Dedifferentiated amniotic fluid mesenchymal stem cell (primary cell): ENCODE measurements around the gene DOCK1.
A peak's percentile ranks its signal among the peaks of the same experiment; 100 is the strongest.

ENCODE experiments used
- DNase-seq: peaks from one replicate; pipeline ENCODE4 v3.0.0-alpha.2; 2016; ENCODE audit errors: extremely low spot score

DOCK1 gene

DNA sequence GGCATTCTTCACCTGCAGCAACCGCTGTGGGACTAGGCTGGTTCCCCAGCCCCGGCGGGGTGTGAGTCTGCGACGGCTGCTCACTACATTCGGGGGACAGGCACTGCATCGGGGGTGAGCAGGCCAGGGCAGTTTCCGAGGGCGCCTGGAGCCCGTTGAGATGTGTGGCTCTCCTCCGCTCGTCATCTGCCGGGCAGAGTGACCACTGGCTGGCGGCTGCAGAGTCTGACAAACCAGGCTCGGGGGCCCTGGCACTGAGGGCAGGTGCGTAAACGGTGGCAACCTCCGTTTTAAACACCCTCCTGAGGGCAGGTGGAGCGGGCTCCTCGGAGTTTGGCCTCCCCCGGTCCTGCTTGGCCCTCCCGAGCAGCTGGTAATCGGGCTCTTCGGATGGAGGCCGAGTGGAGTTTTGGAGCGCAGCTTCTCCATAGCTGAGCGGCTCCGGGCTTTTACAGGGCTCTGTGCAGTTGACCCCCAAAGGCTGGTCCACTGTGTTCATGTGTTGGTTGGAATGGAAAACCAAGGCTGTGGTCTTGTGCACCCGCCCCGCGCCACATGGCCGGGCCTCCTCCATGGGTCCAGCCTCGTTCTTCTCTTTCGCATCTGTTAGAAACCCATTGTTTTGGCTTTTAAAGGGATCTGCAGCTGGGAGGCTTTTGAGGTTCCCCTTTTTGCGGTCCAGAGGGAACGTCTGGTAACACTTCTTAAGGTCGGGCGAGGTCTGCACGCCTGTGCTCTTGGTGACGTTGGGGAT is 270.3 kb downstream of the DOCK1 start:
- no peak for DNase-seq

DNA sequence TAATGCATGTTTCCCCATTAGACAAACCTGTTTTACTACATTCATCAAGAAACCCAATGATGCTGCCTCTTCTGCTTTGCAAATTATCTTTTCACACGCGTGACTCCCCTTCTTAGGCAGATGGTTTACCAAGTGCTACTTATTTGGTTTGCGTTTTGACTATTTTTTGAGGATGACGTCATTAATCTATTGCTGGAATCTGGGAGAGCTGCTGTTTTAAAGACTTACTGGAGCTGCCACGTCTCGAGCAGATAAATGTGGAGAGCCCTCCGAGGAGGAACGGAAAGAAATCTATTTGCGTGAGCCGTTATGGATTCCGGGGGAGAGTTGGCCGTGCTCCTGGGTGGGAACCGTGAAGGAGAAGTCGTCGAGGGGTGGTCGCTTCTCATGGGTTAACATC is 271.4 kb downstream of the DOCK1 start:
- no peak for DNase-seq

DNA sequence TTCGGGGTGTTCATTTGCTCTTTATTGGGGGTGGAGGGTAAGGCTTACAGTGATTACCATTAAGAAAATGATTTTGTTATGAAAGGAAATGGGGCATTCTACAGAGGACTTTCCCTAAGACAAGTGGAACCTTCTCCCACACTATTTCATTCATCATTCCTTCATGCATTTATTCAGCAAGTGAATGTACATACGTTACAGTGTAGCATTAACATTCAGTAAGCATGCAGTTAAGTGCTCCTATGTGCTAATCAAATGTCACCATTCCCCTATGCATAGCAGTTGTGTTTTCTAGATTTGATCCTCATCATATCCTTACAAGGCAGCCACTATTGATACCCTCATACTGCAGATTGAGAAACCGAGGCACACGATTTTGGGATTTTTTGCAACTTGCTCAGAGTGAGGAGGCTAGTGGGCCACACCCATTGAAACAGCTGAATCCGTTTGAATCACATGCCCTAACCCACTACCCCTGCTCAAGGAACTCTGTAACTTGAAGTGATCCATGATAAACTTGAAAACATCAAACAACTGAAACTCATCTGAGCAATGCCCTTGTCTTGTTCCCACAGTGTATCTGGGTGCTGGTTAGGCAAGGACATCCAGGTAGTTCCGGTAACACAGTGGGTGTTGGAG is 274.5 kb downstream of the DOCK1 start:
- no peak for DNase-seq

DNA sequence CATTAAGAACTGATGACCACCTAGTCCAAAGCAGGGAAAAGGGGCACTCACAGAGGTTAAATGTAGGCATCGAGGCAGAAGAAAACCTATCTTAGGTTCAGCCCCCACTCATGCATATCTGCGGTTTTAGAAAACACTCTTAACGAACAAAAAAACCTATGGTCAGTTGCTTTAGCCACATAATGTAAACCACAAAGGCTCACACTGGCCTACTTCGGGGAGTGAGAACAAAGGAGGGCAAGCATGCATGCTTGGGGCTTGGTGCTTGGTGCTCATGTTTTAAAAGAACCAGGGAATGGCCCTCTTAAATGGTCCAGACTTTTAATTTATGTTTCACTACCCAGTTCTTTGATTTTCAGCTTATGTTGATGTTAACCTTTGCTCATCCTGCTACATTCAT is 276.9 kb downstream of the DOCK1 start:
- DNase-seq: no peak

DNA sequence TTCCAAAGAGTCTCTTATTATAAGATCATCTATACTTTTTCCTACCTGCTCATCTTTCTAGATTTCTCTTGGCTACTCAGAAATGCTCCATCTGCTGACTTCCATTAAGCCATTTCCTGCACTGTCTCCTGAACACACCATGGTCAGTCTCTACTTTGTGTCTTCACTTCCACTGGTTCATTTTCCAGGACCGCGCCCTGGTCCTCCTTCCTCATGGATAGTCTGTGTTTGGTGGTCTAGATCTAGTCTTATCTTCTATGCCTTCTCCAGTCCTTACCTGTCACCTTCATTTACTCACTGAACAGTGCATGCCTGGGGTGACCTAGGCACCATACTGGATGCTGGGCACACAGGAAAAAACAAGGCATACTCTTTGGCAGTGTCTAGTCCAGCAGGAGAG is 279.4 kb downstream of the DOCK1 start:
- no peak for DNase-seq

DNA sequence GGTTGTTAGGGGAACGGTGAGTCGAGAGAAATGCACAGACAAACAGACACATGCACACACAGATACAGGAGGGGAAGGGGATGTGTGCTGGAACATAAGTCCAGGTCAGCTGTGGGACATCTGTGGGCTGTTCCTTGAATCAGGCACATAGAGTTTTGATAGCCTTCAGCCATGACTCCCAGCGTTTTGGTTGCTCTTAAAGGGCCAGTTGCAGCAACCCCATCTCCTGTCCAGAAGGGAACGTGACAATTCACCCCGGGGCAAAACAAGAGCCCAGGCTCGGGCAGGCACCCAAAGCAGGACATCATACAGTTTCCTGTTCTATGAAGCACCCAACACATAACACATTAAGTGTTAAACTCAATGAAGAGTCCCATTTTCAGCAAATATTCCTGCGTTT is 281.6 kb downstream of the DOCK1 start:
- DNase-seq: no peak

DNA sequence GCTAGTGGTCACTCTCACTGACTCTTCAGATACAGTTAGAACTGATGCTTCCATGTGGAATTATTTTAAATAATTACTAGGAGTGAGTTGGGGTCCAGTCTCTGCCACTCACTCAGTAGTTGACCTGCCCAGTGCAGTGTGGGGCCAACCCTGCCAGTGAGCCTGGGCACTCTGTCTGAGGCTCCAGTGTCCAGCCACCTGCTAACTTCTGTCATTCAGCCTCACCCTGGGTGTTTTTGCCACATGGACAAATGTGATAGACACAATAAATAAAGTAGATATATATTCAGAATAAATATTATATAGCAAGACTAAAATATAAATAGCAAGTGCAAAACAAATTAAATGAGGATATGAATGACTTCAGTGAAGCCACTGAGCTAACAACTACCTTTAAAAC is 284.0 kb downstream of the DOCK1 start:
- no peak for DNase-seq

DNA sequence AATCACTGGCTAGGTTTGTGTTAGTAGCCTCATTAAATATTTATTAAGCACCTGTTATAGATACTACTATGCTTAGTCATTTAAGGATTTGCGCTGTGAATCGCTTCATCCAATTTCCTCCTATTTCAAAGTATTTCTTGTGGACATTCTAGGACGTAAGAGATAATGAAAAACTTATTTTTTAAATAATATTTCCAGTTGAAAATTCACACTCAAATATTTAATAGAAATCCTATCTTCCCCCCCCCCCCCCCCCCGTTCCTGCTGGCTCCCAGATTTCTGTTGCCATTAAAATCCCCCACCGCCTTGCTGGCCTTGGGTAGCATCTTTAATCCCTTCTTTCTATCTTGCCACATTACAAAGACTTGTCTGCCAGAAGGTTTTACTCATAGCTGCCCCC is 285.2 kb downstream of the DOCK1 start:
- DNase-seq: no peak

DNA sequence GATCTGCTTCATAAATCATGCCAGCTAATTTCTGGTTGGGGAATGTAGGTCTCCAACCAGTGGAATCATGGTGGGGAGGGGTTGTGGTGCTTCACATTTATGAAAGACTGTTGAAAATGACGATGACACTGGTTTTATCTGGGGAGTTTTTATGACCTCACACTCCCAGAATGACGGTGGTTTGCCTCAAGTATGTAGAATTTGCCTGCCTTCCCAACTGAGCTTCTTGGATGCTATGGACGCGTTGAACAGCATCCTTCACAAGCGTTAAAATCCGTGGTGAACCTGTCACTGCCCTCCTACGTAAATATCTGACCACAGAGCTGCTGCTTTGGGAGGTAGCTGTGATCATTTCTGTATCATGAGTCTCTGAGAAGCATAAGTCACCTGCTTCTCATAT is 287.9 kb downstream of the DOCK1 start:
- no peak for DNase-seq

DNA sequence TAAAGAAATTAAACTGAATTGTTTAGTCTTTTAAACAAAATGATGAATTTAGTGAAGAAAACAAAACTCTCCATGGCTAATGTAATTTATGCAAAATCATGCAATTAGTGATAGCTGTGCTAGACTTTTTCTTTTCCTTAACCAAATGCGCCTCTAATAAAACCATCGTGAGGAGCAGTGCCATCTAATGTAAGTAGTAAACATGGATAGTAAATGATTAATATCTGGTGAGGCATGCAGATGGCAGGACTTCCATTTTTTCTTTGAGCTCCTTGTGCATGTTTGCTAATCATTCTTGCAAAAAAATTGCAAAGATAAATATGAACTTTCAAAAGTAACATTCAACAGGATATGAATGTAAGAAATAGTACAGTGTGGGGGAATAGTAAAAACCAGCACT is 288.9 kb downstream of the DOCK1 start:
- no peak for DNase-seq

DNA sequence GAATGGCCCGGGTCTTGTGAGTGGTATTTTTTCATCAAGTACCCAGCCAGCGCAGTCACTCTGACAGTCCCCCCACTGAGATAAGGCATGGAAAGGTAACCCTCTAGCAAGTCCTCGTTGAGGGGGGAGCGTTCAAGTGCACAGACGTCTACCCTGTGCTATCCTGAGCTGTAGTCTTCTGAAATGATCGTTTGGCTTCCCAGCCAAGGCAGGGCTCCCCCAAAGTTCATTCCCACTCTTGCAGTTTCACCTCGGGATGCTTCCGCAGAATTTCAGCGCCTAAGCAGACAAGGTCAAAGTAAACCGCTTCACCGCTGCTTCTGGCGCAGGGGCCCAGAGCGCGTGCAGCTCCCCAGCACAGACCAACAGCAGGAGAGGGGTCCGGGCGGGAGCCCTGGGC is 289.4 kb downstream of the DOCK1 start:
- DNase-seq: no peak

DNA sequence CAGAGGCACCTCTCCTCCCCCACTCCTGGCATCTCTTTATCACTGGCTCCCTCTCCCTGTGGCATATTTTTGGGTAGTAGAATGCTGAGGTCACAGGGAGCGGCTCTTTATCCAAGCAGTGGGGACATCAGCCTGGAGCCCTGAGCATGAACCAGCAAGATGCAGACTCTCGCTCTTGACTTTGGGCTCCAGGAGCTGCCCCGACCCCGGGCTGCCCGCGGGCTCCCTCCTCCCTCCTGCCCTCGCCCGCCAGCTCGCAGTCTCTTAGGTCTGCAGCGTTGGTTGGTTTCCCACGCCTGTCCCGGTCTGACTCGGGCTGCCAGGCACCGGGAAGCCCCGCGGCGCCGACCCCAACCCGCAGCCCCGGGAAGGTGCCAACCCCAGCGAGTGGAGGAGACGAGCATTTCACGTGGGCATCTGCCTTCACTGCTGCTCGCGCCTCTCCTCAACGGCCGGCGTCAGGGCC is 289.8 kb downstream of the DOCK1 start:
- DNase-seq: no peak

DNA sequence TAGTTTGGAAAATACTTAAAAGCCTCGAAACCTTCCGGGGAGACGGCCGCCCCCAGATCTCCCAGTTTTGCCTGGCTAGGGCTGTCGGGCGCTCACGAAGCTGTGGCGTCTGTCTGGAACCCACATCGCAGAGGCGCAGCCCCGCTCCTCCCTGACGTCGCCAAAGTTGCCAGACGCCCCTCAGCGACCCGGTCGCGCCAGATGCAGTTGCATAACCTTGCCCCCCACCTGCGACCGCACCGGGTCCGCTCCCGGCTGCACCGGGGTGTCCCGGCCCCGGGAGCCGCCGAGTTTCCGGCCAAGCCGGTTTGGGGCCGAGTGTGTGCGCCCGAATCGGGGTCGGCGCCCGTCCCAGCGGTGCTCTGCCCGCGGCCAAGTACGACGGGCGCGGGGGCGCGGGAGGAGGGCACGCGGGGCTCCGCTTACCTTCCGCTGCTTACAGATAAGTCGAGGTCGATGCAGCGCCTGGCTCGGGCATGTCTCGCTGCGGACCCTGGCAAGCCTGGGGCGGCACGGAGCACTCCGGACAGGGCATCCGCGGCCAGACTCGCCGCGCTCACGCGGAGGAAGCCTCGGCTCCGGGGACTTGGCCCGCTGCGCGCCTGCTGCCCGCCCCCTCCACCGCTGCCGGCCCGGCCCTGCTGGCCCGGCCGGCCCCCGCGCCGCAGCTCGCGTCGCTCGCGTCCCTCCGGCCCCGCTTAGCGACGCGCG is 290.5 kb downstream of the DOCK1 start:
- DNase-seq: no peak

DNA sequence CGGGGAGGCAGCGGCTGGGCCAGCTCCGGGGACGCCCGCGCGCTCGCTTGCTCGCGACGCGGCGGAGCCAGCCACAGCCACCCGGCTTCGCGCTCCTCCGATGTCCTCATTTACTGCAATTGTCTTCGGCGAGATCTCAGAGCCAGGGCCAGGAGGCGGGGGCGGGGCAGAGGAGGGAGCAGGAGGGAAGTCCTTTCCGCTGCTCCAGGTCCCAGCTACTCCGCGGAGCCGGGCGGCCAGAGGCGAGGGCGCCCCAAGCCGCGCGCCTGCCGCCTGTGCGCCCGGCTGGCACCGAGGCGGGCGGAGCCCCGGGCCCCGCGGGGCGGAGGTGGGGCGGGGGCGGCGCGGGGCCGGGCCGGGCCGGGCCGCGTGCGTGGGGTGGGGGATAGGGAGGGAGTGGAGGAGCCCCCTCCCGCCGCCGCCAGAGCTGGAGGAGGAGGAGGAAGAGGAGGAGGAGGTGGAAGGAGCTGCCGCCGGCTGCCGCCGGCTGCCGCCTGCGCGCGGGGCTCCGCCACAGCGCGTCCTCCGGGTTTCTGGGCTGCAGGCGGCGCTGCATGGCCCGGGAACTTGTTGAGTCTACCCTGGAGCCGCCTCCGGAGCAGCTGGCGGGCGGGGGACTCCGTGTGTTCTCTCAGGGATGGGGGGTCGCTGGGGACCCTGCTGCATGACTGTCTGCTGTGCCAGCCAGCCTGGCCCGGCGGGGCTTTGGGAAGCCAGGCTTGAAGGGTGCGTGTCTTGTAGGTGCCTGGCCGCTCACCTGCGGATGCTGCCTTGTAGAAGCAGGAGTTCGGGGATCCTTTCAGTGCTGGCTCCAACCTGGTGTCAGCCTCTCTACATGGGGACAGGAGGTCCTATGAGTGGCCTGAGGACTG is 291.3 kb downstream of the DOCK1 start, which contains the start of gene INSYN2A:
TSS of gene INSYN2A (minus strand) at position 310 of the 872 bp plus-strand sequence. CDS start 20,196 bp downstream, outside the sequence.
- DNase-seq: peak; percentile 42

DNA sequence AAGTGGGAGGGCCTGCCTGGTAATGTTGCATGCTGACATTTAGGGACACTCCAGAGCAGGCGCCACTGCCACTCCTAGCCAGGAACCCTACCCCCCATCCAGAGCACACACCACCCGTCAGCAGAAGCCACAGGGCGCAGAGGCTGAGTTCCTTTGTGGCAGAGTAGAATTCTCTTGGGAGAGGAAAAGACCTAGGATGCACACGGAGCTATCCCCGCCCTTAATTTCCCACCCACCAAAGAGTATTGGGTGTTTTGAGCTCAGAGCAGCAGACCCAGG is 291.9 kb downstream of the DOCK1 start:
- DNase-seq: no peak

DNA sequence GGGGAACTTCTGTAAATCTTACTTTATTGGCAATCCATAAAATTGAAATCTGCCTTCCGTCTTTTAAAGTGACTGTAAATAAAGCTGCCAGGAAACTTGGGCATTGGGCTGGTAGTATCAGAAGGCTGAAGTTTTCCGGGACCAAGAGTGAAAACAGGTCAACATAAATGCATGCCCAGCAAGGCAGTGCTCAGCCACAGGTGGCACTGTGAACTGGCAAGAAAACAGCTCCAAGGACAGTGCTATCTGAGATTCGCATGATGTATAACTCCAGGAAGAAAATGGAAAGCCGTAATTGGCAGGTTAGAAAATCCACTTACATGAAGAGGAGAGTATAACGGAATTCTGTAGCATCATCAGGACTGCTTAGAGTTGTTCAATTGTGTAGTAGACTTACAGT is 293.1 kb downstream of the DOCK1 start:
- no peak for DNase-seq

DNA sequence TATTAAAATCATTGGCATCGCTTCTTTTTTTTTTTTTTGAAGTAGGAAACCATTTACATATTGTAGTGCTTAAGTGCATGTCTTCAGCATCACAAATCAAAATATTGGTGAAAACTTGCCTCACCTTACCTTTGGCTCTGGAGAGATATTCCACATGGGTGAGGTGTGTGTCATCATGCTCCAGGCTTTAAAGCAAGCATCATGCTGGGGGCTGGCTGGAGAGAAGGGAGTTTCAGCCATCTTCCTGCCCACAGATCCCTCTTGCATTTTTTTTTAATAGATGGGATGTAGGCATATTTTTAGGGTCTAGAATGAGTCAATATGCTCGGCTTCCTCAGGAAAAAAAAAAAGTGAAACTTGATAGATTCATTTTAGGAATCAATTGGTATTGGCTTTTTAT is 293.5 kb downstream of the DOCK1 start:
- DNase-seq: no peak

DNA sequence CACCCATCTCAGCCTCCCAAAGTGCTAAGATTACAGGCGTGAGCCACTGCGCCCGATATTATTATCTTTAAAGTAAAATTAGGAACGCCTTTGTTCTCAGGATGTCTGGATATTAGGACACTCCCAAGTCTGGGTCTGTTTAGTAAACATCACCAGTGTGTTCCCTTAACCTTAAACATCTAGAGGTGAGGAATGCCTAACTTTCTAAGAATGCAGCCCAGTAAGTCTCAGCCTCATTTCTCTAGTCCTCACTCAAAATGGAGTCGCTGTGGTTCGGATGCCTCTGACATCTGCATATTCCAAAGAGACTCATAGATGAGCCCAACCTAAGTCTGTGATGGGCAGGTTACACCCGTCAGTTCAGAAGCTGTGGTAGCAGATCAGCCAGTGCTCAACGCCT is 295.4 kb downstream of the DOCK1 start:
- DNase-seq: no peak

DNA sequence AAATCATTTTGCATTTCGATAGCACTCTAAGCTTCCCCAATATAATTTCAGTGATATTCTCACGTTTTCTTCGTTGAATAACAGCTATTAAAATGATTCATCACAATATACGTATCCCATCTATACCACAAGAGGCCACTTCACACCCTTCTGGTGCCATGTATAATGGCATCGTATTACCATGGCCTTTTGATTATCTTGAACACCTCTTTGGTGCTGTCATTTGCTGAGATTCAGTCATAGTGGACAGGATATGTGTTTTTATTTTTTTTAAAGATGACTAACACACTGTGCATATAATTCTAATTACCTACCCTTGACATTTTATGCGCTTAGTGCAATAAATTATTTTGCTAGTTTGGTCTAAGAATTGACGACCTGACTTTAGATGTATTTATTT is 297.8 kb downstream of the DOCK1 start:
- no peak for DNase-seq

DNA sequence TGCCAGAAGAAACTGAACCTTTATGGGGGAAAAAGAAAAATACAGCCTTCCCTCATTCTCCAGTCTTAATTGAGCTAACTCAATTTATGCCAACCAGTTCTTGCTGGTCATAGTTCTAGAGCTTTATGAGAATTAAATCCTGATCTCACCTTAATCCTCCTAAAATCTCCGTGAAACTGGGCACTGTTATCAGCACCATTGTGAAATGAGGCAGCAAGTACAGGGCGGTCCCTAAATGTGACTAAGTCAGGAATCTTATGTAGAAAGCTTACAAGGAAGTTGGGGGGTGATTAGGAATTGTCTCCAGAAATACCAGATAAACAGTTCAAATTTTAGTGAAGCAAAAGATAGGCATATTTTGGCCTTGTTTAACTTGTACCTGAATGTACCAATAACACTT is 301.9 kb downstream of the DOCK1 start:
- no peak for DNase-seq

DNA sequence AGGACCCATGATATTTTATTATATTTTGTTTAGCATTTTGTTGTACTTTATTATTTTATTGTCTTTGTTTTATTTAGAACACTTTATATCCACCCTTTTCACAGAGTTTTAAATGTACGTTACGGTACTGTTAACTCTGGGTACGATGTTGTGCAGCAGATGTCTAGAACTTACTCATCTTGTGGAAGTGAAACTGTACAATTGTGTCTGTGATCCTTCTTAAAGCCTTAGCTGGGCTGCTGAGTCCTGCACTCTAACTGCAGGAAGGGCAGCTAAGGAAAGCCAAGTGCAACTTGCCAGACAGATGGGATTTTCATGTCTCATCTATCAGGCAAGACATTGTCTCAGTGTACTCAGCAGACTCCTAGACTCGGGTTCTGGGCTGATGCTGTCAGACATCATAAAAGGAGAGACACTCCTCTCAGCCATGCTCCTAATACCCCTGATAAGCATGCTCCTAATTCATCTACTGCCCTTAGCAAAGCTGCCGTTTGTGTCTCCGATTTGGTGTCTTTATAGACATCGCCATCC is 305.8 kb downstream of the DOCK1 start:
- DNase-seq: no peak

DNA sequence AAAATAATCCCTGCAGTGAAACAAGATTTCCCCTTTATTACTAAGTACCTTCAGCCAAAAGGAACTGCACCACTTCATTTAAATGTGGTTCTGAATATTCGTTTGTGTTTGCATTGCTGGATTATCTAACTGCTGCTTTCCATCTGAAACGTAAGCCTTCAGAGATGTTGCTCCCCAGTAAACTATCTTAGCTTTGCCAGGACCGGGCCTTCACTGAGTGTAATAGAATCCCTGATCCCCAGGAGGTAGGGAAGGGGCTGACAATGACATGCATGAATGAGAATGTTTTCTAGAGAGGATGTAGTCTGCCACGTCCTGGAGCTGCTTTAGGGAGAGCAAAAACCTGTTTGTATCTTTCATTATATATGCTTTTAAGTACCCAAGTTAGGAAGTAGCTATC is 310.6 kb downstream of the DOCK1 start:
- DNase-seq: no peak
